ENCODE measurements around the gene KCNAB2. TPM values are rescaled to one million over a fixed set of nuclear protein-coding genes. Genes with fewer than 3 reads are reported as not detected.

The KCNAB2 gene
- total RNA-seq, 1 donor from 2014 or later = 4.3 TPM

- DNase-seq (ENCODE audit: low spot score) = no peak
These were observed 32.2 kb downstream of the KCNAB2 start for GRCh38 chr1:6077919-6078318.

- DNase-seq (ENCODE audit: low spot score) = no peak
These were observed 34.8 kb downstream of the KCNAB2 start for GRCh38 chr1:6080469-6080868.

- DNase-seq (ENCODE audit: low spot score) = no peak
These were observed 36.2 kb downstream of the KCNAB2 start for GRCh38 chr1:6081901-6082300.

GRCh38 chr1:6082430-6082971 lies 36.8 kb downstream of the KCNAB2 start:
- no peak for DNase-seq (ENCODE audit: low spot score)

GRCh38 chr1:6083385-6083784 lies 37.7 kb downstream of the KCNAB2 start:
- no peak for DNase-seq (ENCODE audit: low spot score)

GRCh38 chr1:6083801-6084446 lies 38.2 kb downstream of the KCNAB2 start:
- peak; percentile 31 for DNase-seq (ENCODE audit: low spot score)

GRCh38 chr1:6084781-6085495 lies 39.2 kb downstream of the KCNAB2 start:
- no peak for DNase-seq (ENCODE audit: low spot score)

- no peak for DNase-seq (ENCODE audit: low spot score)
These were observed 40.0 kb downstream of the KCNAB2 start for GRCh38 chr1:6085666-6086065.

GRCh38 chr1:6086358-6086757 lies 40.7 kb downstream of the KCNAB2 start:
- DNase-seq (ENCODE audit: low spot score) = no peak

- DNase-seq (ENCODE audit: low spot score) = no peak
These were observed 41.2 kb downstream of the KCNAB2 start for GRCh38 chr1:6086762-6087376.

GRCh38 chr1:6087377-6087772 lies 41.7 kb downstream of the KCNAB2 start:
- no peak for DNase-seq (ENCODE audit: low spot score)

GRCh38 chr1:6087958-6088357 lies 42.3 kb downstream of the KCNAB2 start:
- no peak for DNase-seq (ENCODE audit: low spot score)

- no peak for DNase-seq (ENCODE audit: low spot score)
These were observed 43.3 kb downstream of the KCNAB2 start for GRCh38 chr1:6088956-6089355.

- no peak for DNase-seq (ENCODE audit: low spot score)
These were observed 44.6 kb downstream of the KCNAB2 start for GRCh38 chr1:6090288-6090687.

GRCh38 chr1:6090996-6091822 lies 45.5 kb downstream of the KCNAB2 start:
- no peak for DNase-seq (ENCODE audit: low spot score)

- no peak for DNase-seq (ENCODE audit: low spot score)
These were observed 46.1 kb downstream of the KCNAB2 start for GRCh38 chr1:6091823-6092109.

GRCh38 chr1:6092211-6092610 lies 46.5 kb downstream of the KCNAB2 start:
- DNase-seq (ENCODE audit: low spot score) = no peak

- no peak for DNase-seq (ENCODE audit: low spot score)
These were observed 47.4 kb downstream of the KCNAB2 start for GRCh38 chr1:6093071-6093470.

GRCh38 chr1:6093611-6094010 lies 47.9 kb downstream of the KCNAB2 start:
- DNase-seq (ENCODE audit: low spot score) = no peak

GRCh38 chr1:6094246-6094645 lies 48.6 kb downstream of the KCNAB2 start:
- DNase-seq (ENCODE audit: low spot score) = no peak

- DNase-seq (ENCODE audit: low spot score) = no peak
These were observed 49.3 kb downstream of the KCNAB2 start for GRCh38 chr1:6094801-6095505.
